NB4 (cell line): ENCODE measurements around the gene DUOX2.
"Not testable (repeated sequence)": the region's sequence is repeated elsewhere in the genome, so short reads cannot be mapped to it uniquely, and the experiment has no call there.

Source experiments
- CTCF ChIP-seq: IDR thresholded peaks from one replicate; pipeline ENCODE4 v1.5.1; 2012; ENCODE audit warnings: low read depth, low read length
- MAX ChIP-seq: IDR thresholded peaks from 2 replicates; pipeline ENCODE4 v1.6.1; 2011; ENCODE audit warnings: low read depth, low read length
- MYC ChIP-seq: IDR thresholded peaks from 2 replicates; pipeline ENCODE4 v1.6.1; 2011; ENCODE audit warnings: low read depth, low read length
- POLR2A ChIP-seq: IDR thresholded peaks from 2 replicates; pipeline ENCODE4 v1.6.1; 2011; ENCODE audit warnings: mild to moderate bottlenecking; ENCODE audit not compliant: insufficient read length; ENCODE audit errors: extremely low read depth

GRCh38 chr15:45052676-45053075, 61.3 kb downstream of the DUOX2 start:
- not testable (repeated sequence) for TF ChIP-seq CTCF, MAX, POLR2A, MYC
